GM12878 (cell line): ENCODE data around the gene TSSC4. TPM values are rescaled to one million over a fixed set of nuclear protein-coding genes. Genes with fewer than 3 reads are reported as not detected.

Experiments
- ATAC-seq: fragments of 200-7000 bp; cut with Tn5 transposase; 3 replicates; pipeline ENCODE4 v1.9.1; 2020; ENCODE audit warnings: mild to moderate bottlenecking, moderate library complexity
- BruUV-seq: library from RNA; stranded (reverse); fragments of 400-500 nt; replicated peaks from 2 replicates; lab custom pipeline; 2021; lab: Mats Ljungman, UMichigan
- CTCF ChIA-PET: fragments of 300-600 bp; sonication (Branson Sonifier 250); formaldehyde crosslinking; extraction: SDS; loops from one replicate; lab custom pipeline; 2021; ENCODE audit warnings: inconsistent platforms; lab: Yijun Ruan, JAX
- POLR2A ChIA-PET: fragments of 350-600 bp; formaldehyde crosslinking; extraction: SDS; loops from one replicate; lab custom pipeline; 2021; ENCODE audit warnings: inconsistent platforms; lab: Charles Lee
- RAD21 ChIA-PET: fragments of 300-600 bp; sonication (Branson Sonifier 250); formaldehyde crosslinking; loops from one replicate; lab custom pipeline; 2023; ENCODE audit warnings: antibody characterized with exemption; ENCODE audit not compliant: unreplicated experiment; lab: Charles Lee
- SMC1A ChIA-PET: fragments of 300-600 bp; sonication (Branson Sonifier 250); formaldehyde crosslinking; loops from one replicate; lab custom pipeline; 2023; ENCODE audit not compliant: unreplicated experiment, uncharacterized antibody; lab: Charles Lee
- DNase-seq: peaks from one replicate; pipeline ENCODE4 v3.0.0-alpha.2; 2011; ENCODE audit warnings: low read depth, low spot score
- FAIRE-seq: peaks from 3 replicates; lab custom pipeline; 2011; peaks lifted over from hg19 to GRCh38; lab: Jason Lieb, UNC
- H2AFZ ChIP-seq: 2 replicates; pipeline ENCODE4 v1.6.0; 2011; ENCODE audit warnings: low read depth, low read length, control low read depth; ENCODE audit not compliant: control insufficient read depth
- H3K27ac ChIP-seq: 2 replicates; pipeline ENCODE4 v1.5.1; 2011; ENCODE audit warnings: control low read depth; ENCODE audit not compliant: control insufficient read depth, insufficient read depth
- H3K27me3 ChIP-seq, 2 experiments: replicated peaks in 1 of 2; 2 replicates each; pipeline versions ENCODE4 v1.6.0 to v1.6.1; 2011; ENCODE audit warnings: low read length in 1 of 2; ENCODE audit not compliant: control insufficient read depth in 2 of 2, insufficient read depth in 2 of 2
- H3K36me3 ChIP-seq, 2 experiments: 2 replicates each; pipeline ENCODE4 v1.5.1; 2011; ENCODE audit warnings: low read length in 1 of 2; ENCODE audit not compliant: control insufficient read depth in 2 of 2, insufficient read depth in 2 of 2
- H3K4me1 ChIP-seq: 2 replicates; pipeline ENCODE4 v1.6.1; 2011; ENCODE audit warnings: mild to moderate bottlenecking, low read length, moderate library complexity, mixed read lengths; ENCODE audit not compliant: control insufficient read depth, insufficient read depth
- H3K4me2 ChIP-seq: 2 replicates; pipeline ENCODE4 v1.6.0; 2011; ENCODE audit warnings: control low read depth; ENCODE audit not compliant: control insufficient read depth, insufficient read depth
- H3K4me3 ChIP-seq: fragments of 200-600 bp; sonication (generic); 2 replicates; pipeline ENCODE4 v1.5.1; 2016
- H3K79me2 ChIP-seq: 2 replicates; pipeline ENCODE4 v1.6.0; 2011; ENCODE audit warnings: low read length; ENCODE audit not compliant: control insufficient read depth, insufficient read depth
- H3K9ac ChIP-seq: 2 replicates; pipeline ENCODE4 v1.8.0; 2011; ENCODE audit warnings: low read length, control low read depth, mixed read lengths; ENCODE audit not compliant: control insufficient read depth, insufficient read depth
- H3K9me3 ChIP-seq: replicated peaks from 3 replicates; pipeline ENCODE4 v1.5.1; 2011; ENCODE audit warnings: mild to moderate bottlenecking, low read length; ENCODE audit not compliant: control insufficient read depth, insufficient read depth
- H4K20me1 ChIP-seq: 2 replicates; pipeline ENCODE4 v1.6.0; 2011; ENCODE audit not compliant: control insufficient read depth, insufficient read depth
- BCL11A ChIP-seq: IDR thresholded peaks from 2 replicates; pipeline ENCODE4 v1.6.1; 2011; ENCODE audit warnings: low read depth, low read length
- FOXK2 ChIP-seq: fragments of 450-650 bp; IDR thresholded peaks from 2 replicates; pipeline ENCODE4 v1.6.1; 2017; ENCODE audit warnings: mild to moderate bottlenecking, moderate library complexity
- NFIC ChIP-seq: IDR thresholded peaks from 2 replicates; pipeline ENCODE4 v1.6.1; 2012; ENCODE audit warnings: low read depth, mild to moderate bottlenecking, inconsistent platforms, low read length, moderate library complexity
- NFYB ChIP-seq: IDR thresholded peaks from 2 replicates; pipeline ENCODE4 v1.6.1; 2011; ENCODE audit warnings: low read depth, mild to moderate bottlenecking, low read length, improper control_type of control experiment, moderate library complexity; ENCODE audit not compliant: insufficient read depth
- POLR2A ChIP-seq: IDR thresholded peaks from 2 replicates; pipeline ENCODE4 v1.6.1; 2011; ENCODE audit warnings: low read depth, mild to moderate bottlenecking, low read length
- POU2F2 ChIP-seq: IDR thresholded peaks from 3 replicates; pipeline ENCODE4 v1.6.1; 2011; ENCODE audit warnings: low read depth, mild to moderate bottlenecking, low read length, borderline replicate concordance
- SMAD1 ChIP-seq: fragments of 450-650 bp; IDR thresholded peaks from 2 replicates; pipeline ENCODE4 v1.6.1; 2018; ENCODE audit warnings: mild to moderate bottlenecking, low read depth; ENCODE audit not compliant: partially characterized antibody
- YBX1 ChIP-seq: fragments of 450-650 bp; IDR thresholded peaks from 2 replicates; pipeline ENCODE4 v1.6.1; 2016; ENCODE audit warnings: antibody characterized with exemption
- WGBS: methylation state at CpG from one replicate; pipeline ENCODE4 v1.1.6; 2016; ENCODE audit warnings: low lambda C conversion rate; ENCODE audit not compliant: insufficient replicate concordance, insufficient coverage; ENCODE audit errors: missing lambda C conversion rate; 5-methylcytosine and 5-hydroxymethylcytosine counted together
- in situ Hi-C: fragments of 300-500 bp; cut with MboI; formaldehyde crosslinking; loops from 9 replicates; pipeline ENCODE4 v1.14.3; 2018; ENCODE audit warnings: mixed read lengths
- intact Hi-C: fragments of 100-400 bp; cut with micrococcal nuclease; formaldehyde crosslinking; loops from one replicate; pipeline ENCODE4 v1.14.2; 2022; ENCODE audit not compliant: unreplicated experiment
- polyA plus RNA-seq, 11 experiments: library from polyadenylated mRNA; depleted of rRNA in 4 of 11; unstranded in 6 of 11; stranded (reverse) in 5 of 11; fragments of >200 nt; fragmentation: Nextera tagmentation in 4 of 11; fragmentation: Illumina TruSeq in 1 of 11; extraction: Ambion mirVana in 4 of 11; extraction: Trizol in 1 of 11; gene quantifications; 1 replicate in 1 of 11; 2 replicates in 10 of 11; pipeline versions ENCODE4 v1.2.1 to v1.2.3, GENCODE V29; 2011 to 2016; ENCODE audit warnings: inconsistent platforms in 2 of 11, missing spikeins in 2 of 11, low read depth in 1 of 11
- total RNA-seq, 4 experiments: library from RNA; depleted of rRNA in 3 of 4; stranded (reverse); fragments of >200 nt in 3 of 4; fragmentation: Illumina TruSeq in 1 of 4; extraction: Trizol in 1 of 4; gene quantifications; 2 replicates each; pipeline versions ENCODE4 v1.2.1 to v1.2.3, GENCODE V29; 2013 to 2021

The TSSC4 gene
- total and polyA plus RNA-seq, 10 of the 15 experiments (the other 5 are each of a cell fraction or from before 2014, with no cell fraction given): 0.69 to 70.1 (median 25.7) TPM

DNA sequence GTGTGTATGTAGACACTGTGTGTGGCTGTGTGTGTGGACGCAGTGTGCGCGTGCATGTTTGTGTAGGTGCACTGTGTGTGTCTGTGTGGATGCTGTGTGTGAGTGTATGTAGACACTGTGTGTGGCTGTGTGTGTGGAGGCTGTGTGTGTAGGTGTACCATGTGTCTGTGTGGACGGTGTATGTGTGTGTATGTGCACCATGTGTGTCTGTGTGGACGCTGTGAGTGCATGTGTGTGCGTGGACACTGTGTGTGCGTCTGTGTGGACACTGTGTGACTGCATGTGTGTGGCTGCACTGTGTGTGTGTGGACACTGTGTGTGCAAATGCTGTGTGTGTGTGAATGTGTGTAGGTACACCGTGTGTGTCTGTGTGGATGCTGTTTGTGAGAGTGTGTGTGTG is 33.5 kb downstream of the TSSC4 start (continued):
- TF ChIP-seq NFIC (no peak), NFYB (no peak), SMAD1 (no peak), POLR2A (no peak), FOXK2 (no peak), BCL11A (no peak)

DNA sequence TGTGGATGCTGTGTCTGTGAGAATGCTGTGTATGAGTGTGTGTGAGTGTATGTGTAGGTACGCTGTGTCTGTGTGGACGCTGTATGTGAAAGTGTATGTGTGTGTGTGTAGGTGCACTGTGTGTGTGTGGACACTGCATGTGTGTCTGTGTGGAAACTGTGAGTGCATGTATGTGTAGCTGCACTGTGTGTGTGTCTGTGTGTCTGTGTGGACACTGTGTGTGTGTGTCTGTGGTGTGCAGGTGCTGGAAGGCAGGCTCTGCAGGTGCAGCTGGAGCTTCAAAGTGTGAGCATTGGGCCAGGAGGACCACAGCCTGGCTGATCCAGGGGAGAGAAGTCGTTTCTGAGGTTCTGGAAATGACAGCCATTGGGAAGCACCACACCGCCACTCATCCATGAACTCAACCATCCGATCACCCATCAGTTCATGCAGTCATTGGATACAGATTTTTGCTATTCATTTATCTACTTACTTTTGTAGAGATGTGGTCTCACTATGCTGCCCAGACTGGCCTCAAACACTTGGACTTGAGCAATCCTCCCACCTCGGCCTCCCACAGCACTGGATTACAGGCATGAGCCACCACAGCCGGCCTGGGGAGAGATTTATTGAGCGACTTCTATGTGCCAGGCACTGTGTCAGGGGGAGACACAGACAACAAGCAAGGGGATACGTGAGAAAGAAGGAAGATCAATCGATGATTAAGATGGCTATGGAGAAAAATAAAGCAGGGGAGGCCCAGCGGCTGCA is 34.1 kb downstream of the TSSC4 start:
- no peak for DNase-seq
- Histone ChIP-seq H3K79me2 (no peaks in the 10 kb centered on the region), H3K4me3 (no peak overlapping the region), H3K4me2 (no peak overlapping the region), H3K9ac (no peak overlapping the region), H2AFZ (no peak overlapping the region), H3K36me3 (no peaks in the 10 kb centered on the region), H3K27me3 (no peaks in the 10 kb centered on the region), H3K27ac (no peak overlapping the region), H3K9me3 (no peaks in the 10 kb centered on the region; the same call in 2 of the 3 replicates), H3K4me1 (no peaks in the 10 kb centered on the region), H4K20me1 (no peaks in the 10 kb centered on the region)
- SMC1A ChIA-PET: no interaction called here
- intact Hi-C loops: no loop called here
- no peak for FAIRE-seq
- ATAC-seq: no peak
- WGBS: 36% methylated on average over 11 of the region's 11 CpGs
- TF ChIP-seq YBX1 (no peak), POU2F2 (no peak)
- no TSS peak for BruUV-seq
- CTCF ChIA-PET: no interaction called here
- in situ Hi-C loops: no loop called here
- POLR2A ChIA-PET: no interaction called here
- RAD21 ChIA-PET: no interaction called here
